ENCODE results near the gene MGRN1.

Gene MGRN1

DNA sequence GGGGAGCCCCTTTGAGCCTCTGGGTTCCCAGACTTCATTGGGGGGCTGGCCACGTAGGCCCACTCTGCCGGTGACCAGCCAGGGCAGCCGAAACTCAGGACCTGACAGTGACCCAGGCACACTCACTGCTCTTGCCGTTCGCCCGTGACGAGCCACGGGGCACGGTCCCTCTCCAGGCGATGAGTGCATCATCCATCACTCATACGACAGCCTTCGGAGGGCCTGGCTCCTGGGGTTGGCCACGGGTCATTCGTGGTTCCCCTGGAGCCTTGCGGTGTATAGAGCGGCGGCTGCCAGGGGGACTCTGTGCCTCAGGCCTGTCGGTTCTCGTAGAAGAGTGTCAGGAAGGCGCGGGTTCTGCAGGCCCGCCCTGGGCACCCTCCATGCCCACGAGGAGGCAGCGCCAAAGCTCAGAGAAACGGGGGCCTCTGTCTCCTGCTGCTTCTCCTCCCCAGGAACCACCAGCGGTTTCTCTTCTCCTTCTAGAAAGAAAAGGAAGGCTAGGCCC is 57.5 kb downstream of the MGRN1 start:
- 94% methylated on average over 26 of the region's 26 CpGs for WGBS, 2 experiments
- no peaks in the 10 kb centered on the region for H3K9me3 ChIP-seq (ENCODE audit: control insufficient read depth, low read length)
- H3K36me3 ChIP-seq (ENCODE audit: control insufficient read depth, insufficient read depth, low read length): peaks cover 7% of the 10 kb centered on the region
- no peak overlapping the region for H3K4me3 ChIP-seq (ENCODE audit: insufficient read depth, low read depth, low read length)
- no peak overlapping the region for H3K27ac ChIP-seq (ENCODE audit: insufficient read depth, low read depth, low read length, poor library complexity, severe bottlenecking)
- no peaks in the 10 kb centered on the region for H3K4me1 ChIP-seq (ENCODE audit: control insufficient read depth, insufficient read depth, low read length)
- no peaks in the 10 kb centered on the region for H3K27me3 ChIP-seq (ENCODE audit: control insufficient read depth, insufficient read depth, low read length, poor library complexity, severe bottlenecking)

DNA sequence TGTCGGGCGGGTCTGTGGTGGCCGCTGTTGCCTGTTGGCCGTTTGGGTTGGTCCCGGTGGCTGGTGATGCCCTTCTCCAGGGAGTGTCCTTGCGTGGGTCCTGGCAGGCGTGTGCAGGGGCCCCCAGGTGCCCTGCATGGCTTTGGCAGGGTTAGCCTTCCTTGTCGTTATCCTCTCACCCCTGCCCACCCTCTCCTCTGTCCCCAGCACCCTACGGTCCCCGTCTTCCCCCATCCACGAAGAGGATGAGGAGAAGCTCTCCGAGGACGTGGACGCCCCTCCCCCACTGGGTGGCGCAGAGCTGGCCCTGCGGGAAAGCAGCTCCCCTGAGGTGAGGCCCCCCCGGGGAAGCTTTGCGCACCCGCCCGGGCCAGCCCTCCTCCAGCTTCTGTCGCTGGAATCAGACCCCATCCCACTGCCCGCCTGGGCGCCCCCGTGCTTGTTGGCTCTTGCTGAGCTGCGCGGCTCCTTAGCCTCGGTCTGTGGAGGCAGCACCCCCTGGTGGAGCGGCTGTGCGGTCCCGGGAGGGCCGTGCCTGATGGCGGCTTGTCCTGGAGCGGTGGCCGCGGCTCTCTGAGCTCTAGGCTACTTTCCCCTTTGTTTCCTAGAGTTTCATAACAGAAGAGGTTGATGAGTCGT is 58.1 kb downstream of the MGRN1 start:
- WGBS, 2 experiments: 81 to 83% methylated on average over 36 of the region's 36 CpGs
- Histone ChIP-seq H3K4me3 (ENCODE audit: insufficient read depth, low read depth, low read length) (no peak overlapping the region), H3K9me3 (ENCODE audit: control insufficient read depth, low read length) (no peaks in the 10 kb centered on the region), H3K27me3 (ENCODE audit: control insufficient read depth, insufficient read depth, low read length, poor library complexity, severe bottlenecking) (no peaks in the 10 kb centered on the region), H3K27ac (ENCODE audit: insufficient read depth, low read depth, low read length, poor library complexity, severe bottlenecking) (no peak overlapping the region), H3K4me1 (ENCODE audit: control insufficient read depth, insufficient read depth, low read length) (no peaks in the 10 kb centered on the region), H3K36me3 (ENCODE audit: control insufficient read depth, insufficient read depth, low read length) (peaks cover 7% of the 10 kb centered on the region)

GRCh38 chr16:4683255-4684057 is 58.8 kb downstream of the MGRN1 start:
- H3K36me3 ChIP-seq (ENCODE audit: control insufficient read depth, insufficient read depth, low read length): peaks cover 7% of the 10 kb centered on the region
- H3K9me3 ChIP-seq (ENCODE audit: control insufficient read depth, low read length): no peaks in the 10 kb centered on the region
- H3K4me3 ChIP-seq (ENCODE audit: insufficient read depth, low read depth, low read length): no peak overlapping the region
- H3K27me3 ChIP-seq (ENCODE audit: control insufficient read depth, insufficient read depth, low read length, poor library complexity, severe bottlenecking): no peaks in the 10 kb centered on the region
- 93 to 95% methylated on average over 17 of the region's 17 CpGs for WGBS, 2 experiments
- no peak overlapping the region for H3K27ac ChIP-seq (ENCODE audit: insufficient read depth, low read depth, low read length, poor library complexity, severe bottlenecking)
- H3K4me1 ChIP-seq (ENCODE audit: control insufficient read depth, insufficient read depth, low read length): no peaks in the 10 kb centered on the region

DNA sequence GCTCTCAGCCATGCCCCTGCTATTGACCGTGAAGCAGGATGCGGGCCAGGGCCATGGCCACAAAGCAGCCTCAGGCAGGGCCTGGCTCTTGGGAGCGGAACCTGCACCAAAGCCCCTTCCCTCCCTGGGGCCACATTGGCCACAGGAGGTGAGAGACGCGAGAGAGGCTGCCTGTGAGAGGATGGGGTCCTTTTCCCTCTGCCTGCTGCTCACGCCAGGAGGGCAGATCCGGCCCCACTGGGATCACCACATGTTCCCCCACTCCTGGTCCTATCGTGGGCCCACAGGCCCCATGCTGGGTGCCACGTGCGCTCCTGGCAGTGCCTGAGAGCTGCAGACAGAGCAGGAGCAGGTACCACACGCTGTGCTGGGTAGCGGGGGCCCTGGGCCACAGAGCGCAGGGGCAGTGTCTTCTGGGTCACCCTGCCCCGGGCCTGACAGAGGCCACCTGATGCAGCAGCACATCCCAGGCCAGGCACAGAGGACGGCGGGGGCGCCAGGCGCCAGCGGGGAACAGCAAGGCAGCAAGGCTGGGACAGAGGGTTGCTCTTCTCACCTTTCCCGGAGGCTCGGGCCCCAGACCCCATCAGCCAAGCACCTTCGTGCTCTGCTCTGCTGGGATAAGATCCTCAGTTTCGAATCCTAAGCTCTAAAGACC is 59.6 kb downstream of the MGRN1 start:
- Histone ChIP-seq H3K4me3 (ENCODE audit: insufficient read depth, low read depth, low read length) (no peak overlapping the region), H3K9me3 (ENCODE audit: control insufficient read depth, low read length) (no peaks in the 10 kb centered on the region), H3K4me1 (ENCODE audit: control insufficient read depth, insufficient read depth, low read length) (no peaks in the 10 kb centered on the region), H3K36me3 (ENCODE audit: control insufficient read depth, insufficient read depth, low read length) (peaks cover 7% of the 10 kb centered on the region), H3K27me3 (ENCODE audit: control insufficient read depth, insufficient read depth, low read length, poor library complexity, severe bottlenecking) (no peaks in the 10 kb centered on the region), H3K27ac (ENCODE audit: insufficient read depth, low read depth, low read length, poor library complexity, severe bottlenecking) (no peak overlapping the region)
- WGBS, 2 experiments: 96 to 97% methylated on average over 23 of the region's 23 CpGs

DNA sequence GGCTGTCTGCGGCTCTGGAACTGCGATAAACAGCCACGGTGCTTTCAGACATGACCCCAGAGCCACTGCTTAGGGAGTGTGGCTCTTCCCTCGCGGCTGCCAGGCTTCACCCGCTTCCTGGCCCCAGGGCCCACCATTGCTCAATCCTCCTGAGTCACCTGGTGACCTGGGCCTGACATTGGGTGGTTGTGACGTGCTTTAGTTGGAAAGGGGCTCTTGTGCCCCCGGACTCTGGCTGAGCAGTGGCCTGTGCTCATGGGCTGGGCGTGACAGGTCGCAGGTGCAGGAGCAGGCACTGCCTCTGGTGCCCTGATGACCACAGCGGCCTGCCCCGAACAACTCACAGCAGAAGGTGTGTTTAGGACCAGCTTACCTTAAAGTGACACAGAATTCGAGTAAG is 60.1 kb downstream of the MGRN1 start:
- H3K4me1 ChIP-seq (ENCODE audit: control insufficient read depth, insufficient read depth, low read length): no peaks in the 10 kb centered on the region
- no peaks in the 10 kb centered on the region for H3K27me3 ChIP-seq (ENCODE audit: control insufficient read depth, insufficient read depth, low read length, poor library complexity, severe bottlenecking)
- peaks cover 7% of the 10 kb centered on the region for H3K36me3 ChIP-seq (ENCODE audit: control insufficient read depth, insufficient read depth, low read length)
- H3K9me3 ChIP-seq (ENCODE audit: control insufficient read depth, low read length): no peaks in the 10 kb centered on the region
- no peak overlapping the region for H3K4me3 ChIP-seq (ENCODE audit: insufficient read depth, low read depth, low read length)
- 95 to 97% methylated on average over 13 of the region's 13 CpGs for WGBS, 2 experiments
- no peak overlapping the region for H3K27ac ChIP-seq (ENCODE audit: insufficient read depth, low read depth, low read length, poor library complexity, severe bottlenecking)

DNA sequence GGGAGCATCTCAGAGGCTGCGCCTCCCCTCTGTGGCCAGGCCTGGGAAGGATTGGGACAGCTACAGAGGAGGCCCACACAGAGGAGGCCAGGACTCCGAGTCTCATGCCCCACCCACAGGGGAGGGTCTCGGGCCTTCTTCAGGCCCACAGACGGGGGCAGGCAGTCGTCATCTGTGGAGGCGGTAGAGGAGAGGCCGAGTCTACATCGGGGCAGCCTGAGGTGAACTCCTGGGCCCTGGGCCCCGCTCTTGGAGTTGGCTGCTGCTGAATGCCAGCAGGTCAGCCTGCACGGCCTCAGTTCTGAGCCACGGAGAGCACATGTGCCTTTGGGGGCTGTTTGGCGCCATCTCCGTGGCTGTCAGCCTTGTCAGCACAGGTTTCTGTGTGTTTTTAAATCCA is 60.7 kb downstream of the MGRN1 start:
- Histone ChIP-seq H3K27me3 (ENCODE audit: control insufficient read depth, insufficient read depth, low read length, poor library complexity, severe bottlenecking) (no peaks in the 10 kb centered on the region), H3K36me3 (ENCODE audit: control insufficient read depth, insufficient read depth, low read length) (peaks cover 7% of the 10 kb centered on the region), H3K9me3 (ENCODE audit: control insufficient read depth, low read length) (no peaks in the 10 kb centered on the region), H3K27ac (ENCODE audit: insufficient read depth, low read depth, low read length, poor library complexity, severe bottlenecking) (no peak overlapping the region), H3K4me3 (ENCODE audit: insufficient read depth, low read depth, low read length) (no peak overlapping the region), H3K4me1 (ENCODE audit: control insufficient read depth, insufficient read depth, low read length) (no peaks in the 10 kb centered on the region)
- 94 to 95% methylated on average over 13 of the region's 13 CpGs for WGBS, 2 experiments

- H3K4me3 ChIP-seq (ENCODE audit: insufficient read depth, low read depth, low read length): no peak overlapping the region
- no peak overlapping the region for H3K27ac ChIP-seq (ENCODE audit: insufficient read depth, low read depth, low read length, poor library complexity, severe bottlenecking)
- H3K9me3 ChIP-seq (ENCODE audit: control insufficient read depth, low read length): no peaks in the 10 kb centered on the region
- no peaks in the 10 kb centered on the region for H3K4me1 ChIP-seq (ENCODE audit: control insufficient read depth, insufficient read depth, low read length)
- H3K27me3 ChIP-seq (ENCODE audit: control insufficient read depth, insufficient read depth, low read length, poor library complexity, severe bottlenecking): no peaks in the 10 kb centered on the region
- 94 to 96% methylated on average over 37 to 38 of the region's 38 CpGs for WGBS, 2 experiments
- peaks cover 7% of the 10 kb centered on the region for H3K36me3 ChIP-seq (ENCODE audit: control insufficient read depth, insufficient read depth, low read length)
These were observed 61.3 kb downstream of the MGRN1 start for GRCh38 chr16:4685776-4686496.

GRCh38 chr16:4686497-4687210 is 62.0 kb downstream of the MGRN1 start:
- Histone ChIP-seq H3K4me1 (ENCODE audit: control insufficient read depth, insufficient read depth, low read length) (no peaks in the 10 kb centered on the region), H3K4me3 (ENCODE audit: insufficient read depth, low read depth, low read length) (no peak overlapping the region), H3K27me3 (ENCODE audit: control insufficient read depth, insufficient read depth, low read length, poor library complexity, severe bottlenecking) (no peaks in the 10 kb centered on the region), H3K36me3 (ENCODE audit: control insufficient read depth, insufficient read depth, low read length) (peaks cover 7% of the 10 kb centered on the region), H3K9me3 (ENCODE audit: control insufficient read depth, low read length) (no peaks in the 10 kb centered on the region), H3K27ac (ENCODE audit: insufficient read depth, low read depth, low read length, poor library complexity, severe bottlenecking) (no peak overlapping the region)
- 91 to 92% methylated on average over 27 of the region's 27 CpGs for WGBS, 2 experiments

DNA sequence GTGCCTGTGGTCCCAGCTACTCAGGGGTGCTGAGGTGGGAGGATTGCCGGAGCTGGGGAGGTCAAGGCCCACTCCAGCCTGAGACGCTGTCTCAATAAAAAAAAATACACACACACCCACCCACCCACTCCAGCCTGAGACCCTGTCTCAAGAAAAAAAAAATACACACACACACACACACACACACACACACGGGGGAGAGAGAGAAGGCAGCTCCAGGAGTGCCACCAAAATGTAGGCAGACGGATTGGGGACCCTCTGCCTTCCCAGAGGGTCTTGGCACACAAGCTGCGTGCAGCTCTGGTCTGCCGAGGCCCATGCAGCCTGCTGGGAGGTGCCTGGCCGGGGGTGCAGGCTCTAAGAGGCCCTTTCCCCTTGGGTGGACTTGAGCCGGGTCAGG is 62.8 kb downstream of the MGRN1 start:
- WGBS, 2 experiments: 87 to 94% methylated on average over 8 of the region's 8 CpGs
- no peak overlapping the region for H3K4me3 ChIP-seq (ENCODE audit: insufficient read depth, low read depth, low read length)
- H3K9me3 ChIP-seq (ENCODE audit: control insufficient read depth, low read length): no peaks in the 10 kb centered on the region
- peaks cover under 1% of the 10 kb centered on the region for H3K36me3 ChIP-seq (ENCODE audit: control insufficient read depth, insufficient read depth, low read length)
- H3K27ac ChIP-seq (ENCODE audit: insufficient read depth, low read depth, low read length, poor library complexity, severe bottlenecking): no peak overlapping the region
- H3K27me3 ChIP-seq (ENCODE audit: control insufficient read depth, insufficient read depth, low read length, poor library complexity, severe bottlenecking): no peaks in the 10 kb centered on the region
- peaks cover 5% of the 10 kb centered on the region for H3K4me1 ChIP-seq (ENCODE audit: control insufficient read depth, insufficient read depth, low read length)

All from ectodermal cell (in vitro differentiated cells).